Panc1 (cell line): ENCODE results near the gene FRRS1L.

Experiments
- POLR2AphosphoS5 ChIP-seq: IDR thresholded peaks from 2 replicates; pipeline ENCODE4 v1.6.1; 2012; ENCODE audit warnings: mild to moderate bottlenecking, low read depth, low read length, moderate library complexity
- TF ChIP-seq, protein P1 (sequence below): fragments of 450-650 bp; IDR thresholded peaks from 2 replicates; pipeline ENCODE4 v1.5.1; 2017; ENCODE audit warnings: mild to moderate bottlenecking

DNA sequence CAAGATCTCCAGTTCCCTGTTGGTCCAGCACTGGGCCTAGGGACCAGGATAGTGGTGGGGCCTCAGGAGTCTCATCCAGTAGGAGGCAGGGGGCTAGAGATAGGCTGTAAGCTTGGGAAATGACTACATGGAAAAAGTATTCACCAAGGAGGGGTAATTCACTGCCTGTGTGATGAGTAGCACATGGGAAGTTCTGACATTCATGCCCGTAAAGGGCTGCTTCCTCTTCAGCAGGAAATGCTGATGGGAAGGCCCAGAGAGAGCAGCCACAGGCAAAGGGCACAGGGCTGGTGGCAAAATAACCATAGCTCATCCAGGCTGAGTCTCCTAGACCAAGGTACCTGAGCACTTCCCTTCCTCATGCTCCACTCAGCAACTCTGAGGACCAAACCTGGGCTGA lies 23.1 kb upstream of the FRRS1L start:
- TF ChIP-seq, protein P1, sequence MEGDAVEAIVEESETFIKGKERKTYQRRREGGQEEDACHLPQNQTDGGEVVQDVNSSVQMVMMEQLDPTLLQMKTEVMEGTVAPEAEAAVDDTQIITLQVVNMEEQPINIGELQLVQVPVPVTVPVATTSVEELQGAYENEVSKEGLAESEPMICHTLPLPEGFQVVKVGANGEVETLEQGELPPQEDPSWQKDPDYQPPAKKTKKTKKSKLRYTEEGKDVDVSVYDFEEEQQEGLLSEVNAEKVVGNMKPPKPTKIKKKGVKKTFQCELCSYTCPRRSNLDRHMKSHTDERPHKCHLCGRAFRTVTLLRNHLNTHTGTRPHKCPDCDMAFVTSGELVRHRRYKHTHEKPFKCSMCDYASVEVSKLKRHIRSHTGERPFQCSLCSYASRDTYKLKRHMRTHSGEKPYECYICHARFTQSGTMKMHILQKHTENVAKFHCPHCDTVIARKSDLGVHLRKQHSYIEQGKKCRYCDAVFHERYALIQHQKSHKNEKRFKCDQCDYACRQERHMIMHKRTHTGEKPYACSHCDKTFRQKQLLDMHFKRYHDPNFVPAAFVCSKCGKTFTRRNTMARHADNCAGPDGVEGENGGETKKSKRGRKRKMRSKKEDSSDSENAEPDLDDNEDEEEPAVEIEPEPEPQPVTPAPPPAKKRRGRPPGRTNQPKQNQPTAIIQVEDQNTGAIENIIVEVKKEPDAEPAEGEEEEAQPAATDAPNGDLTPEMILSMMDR = no peak
- no peak for TF ChIP-seq POLR2AphosphoS5
